GM12874 (cell line): ENCODE data around the gene LILRB5.

Experiments
- CTCF ChIP-seq: IDR thresholded peaks from 2 replicates; pipeline ENCODE4 v1.5.1; 2011; ENCODE audit warnings: low read depth, mild to moderate bottlenecking, control low read depth, low read length, moderate library complexity; ENCODE audit not compliant: insufficient read depth

The LILRB5 gene

GRCh38 chr19:54218960-54219661 lies 38.0 kb downstream of the LILRB5 start:
- no peak for TF ChIP-seq CTCF

- no peak for TF ChIP-seq CTCF
Measured at GRCh38 chr19:54218259-54218658, 38.8 kb downstream of the LILRB5 start.

DNA sequence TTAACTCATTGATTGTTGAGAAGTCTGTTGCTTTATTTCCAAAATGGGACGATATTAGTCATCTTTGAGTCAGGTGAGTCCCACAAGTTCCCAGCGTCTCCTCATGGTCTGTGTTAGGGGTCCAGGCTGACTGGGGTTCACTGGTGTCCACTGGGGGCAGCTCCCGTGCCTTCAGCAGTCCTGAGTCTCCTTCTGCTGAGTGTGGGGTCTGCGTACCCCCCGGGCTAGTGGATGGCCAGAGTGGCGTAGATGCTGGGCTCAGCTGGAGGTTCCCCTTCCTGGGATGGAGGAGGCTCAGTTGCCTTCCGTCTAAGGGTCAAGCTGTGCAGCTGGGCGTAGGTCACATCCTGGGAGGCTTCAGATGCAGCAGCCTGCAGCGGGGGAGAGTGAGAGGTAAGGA lies 40.2 kb downstream of the LILRB5 start:
- no peak for TF ChIP-seq CTCF

DNA sequence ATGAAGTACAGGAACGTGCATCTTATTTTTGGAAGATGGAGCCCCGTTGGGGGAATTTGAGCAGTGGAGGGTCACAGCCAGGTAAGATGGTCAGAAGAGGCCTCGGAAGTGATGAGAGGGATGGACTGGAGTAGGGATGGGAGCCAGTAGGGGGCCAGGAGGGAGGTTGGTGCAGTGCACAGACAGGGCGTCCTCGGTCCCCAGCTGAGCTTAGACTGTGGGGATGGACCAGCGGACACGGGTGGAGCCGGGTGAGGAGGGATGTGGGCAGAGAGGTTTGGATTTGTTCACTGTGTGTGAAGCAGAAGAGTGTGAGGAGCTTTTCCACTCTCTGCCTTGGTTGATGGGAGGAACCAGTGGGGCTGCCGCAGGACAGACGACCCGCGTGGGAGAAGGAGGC lies 45.8 kb downstream of the LILRB5 start:
- TF ChIP-seq CTCF, result no peak

DNA sequence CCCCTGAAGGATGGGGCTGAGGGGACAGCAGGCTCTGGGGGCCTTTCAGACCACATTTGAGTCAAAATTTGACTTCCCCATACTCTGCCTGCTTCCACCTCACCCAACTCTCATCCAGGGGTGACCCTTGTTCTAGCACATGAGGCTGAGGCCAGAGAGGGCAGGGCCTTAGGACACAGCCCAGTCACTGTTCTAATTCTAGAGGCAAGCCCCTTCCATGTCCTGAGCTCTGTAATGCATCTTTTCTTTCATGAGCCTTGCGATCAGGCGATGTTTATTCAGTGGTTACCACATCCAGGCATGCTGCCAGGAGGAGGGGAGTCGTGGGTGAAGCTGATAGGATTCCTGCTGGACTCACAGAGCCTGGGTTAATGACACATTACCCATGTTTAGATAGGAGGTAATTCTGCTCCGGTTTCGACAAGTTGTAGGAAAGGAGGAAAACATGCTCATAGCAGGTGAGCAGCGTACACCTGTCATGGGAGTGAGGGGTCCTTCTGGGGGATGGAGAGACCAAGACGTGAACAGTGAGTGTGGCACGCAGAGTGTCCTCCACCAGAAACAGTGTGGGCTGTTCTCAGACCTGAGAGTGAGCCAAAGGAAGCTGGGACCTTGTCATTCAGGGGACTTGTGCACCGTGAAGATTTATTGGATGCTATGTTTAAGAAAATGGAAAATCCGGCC lies 47.1 kb downstream of the LILRB5 start:
- TF ChIP-seq CTCF, result no peak

DNA sequence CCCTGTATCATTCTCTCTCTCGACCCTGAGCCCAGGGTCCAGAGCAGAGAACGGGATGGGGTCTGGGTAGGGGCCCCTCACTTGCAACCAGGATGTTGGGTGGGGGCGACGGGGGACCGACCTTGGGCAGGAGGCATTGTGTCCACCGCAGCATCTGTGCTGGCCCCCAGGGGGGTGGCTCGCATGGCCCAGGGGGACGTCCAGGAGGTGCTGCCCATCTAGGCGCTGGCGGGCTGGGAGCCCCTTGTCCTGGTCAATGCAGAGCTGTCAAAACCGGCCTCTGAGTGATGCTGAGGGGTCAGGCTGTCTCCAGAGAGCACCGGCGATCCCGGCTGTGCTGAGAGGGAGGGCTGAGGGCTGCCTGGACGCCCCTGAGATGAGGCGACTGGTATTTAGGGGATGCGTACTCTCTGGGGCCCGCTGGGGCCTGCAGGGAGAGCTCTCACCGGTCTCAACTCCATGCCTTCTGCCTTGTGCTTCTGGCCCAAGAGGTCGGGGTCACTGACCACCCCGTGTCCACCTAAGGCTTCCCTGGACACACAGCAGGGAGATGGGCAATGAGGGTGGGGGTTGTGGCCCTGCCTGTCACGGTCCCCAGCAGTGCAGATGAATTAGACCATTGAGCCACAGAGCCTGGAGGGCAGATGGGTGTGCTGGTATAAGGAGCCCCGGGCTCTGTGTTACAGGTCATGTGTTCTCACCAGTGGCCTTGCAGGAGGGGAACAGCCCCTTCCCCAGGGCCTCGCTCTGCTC lies 47.8 kb downstream of the LILRB5 start:
- TF ChIP-seq CTCF, result no peak

DNA sequence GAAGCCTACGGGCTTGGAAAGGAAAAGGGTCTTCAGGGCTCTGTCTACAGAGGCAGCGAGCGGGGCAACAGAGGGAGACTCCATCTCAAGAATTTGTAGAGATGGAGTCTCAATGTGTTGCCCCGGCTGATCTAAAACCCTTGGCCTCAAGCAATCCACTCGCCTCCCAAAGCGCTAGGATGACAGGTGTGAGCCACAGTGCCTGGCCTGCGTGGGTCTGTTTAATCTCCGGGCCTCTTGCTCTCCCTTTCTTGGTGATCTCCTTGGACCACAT lies 48.4 kb downstream of the LILRB5 start:
- no peak for TF ChIP-seq CTCF
